ENCODE results near the gene TSNAXIP1. TPM values are rescaled to one million over a fixed set of nuclear protein-coding genes. Genes with fewer than 3 reads are reported as not detected.

The TSNAXIP1 gene
- total RNA-seq, 1 donor from 2014 or later: 0.61 TPM

- intact Hi-C loops (cut with micrococcal nuclease): loop anchor here (2.0 kb wide), 1 partner anchor 25 kb away; the partner anchor contains the start of genes RANBP10 and TSNAXIP1
Observed at GRCh38 chr16:67781565-67781921, 25.1 kb upstream of the TSNAXIP1 start.

DNA sequence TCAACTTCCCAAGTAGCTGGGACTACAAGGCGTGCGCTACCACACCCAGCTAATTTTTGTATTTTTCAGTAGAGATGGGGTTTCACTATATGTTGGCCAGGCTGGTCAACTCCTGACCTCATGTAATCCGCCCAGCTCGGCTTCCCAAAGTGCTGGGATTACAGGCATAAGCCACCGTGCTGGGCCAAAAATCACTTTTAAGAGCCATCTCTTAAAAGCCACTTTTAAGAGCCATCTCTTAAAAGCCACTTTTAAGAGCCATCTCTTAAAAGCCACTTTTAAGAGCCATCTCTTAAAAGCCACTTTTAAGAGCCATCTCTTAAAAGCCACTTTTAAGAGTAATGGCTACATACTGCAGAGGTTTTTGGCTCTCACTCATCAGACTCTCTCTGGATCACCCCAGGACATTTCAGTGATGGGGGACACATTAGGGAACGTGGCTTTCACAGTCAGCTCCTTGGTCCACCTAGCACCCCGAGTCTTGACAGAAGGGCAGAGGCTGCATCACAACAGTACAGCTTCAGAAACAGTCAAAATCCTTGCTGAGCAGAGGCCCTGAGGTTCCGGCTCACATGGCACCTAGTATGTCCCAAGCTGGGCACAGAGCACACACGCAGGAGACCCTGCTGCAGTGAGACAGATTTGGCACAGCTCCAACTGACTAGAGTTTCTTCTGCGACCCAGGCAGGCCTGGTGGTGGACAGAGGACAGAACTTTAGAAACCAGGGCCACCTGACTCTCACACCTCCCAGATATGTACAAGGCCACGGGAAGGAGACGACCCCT, 23.9 kb upstream of the TSNAXIP1 start:
- intact Hi-C loops (cut with micrococcal nuclease): no loop called here

- intact Hi-C loops (cut with micrococcal nuclease): no loop called here
Observed at GRCh38 chr16:67783353-67783725, 23.4 kb upstream of the TSNAXIP1 start.

DNA sequence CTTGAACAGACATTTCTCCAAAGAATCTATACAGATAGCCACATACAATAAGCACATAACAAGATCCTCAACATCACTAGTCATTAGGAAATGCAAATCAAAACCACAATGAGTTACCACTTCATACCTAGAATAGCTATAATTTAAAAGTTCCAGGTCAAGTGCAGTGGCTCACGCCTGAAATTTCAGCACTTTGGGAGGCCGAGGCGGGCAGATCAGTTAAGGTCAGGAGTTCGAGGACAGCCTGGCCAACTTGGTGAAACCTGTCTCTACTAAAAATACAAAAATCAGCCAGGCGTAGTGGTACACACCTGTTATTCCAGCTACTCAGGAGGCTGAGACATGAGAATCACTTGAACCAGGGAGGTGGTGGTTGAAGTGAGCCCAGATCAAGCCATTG, 20.2 kb upstream of the TSNAXIP1 start:
- intact Hi-C loops (cut with micrococcal nuclease): no loop called here

DNA sequence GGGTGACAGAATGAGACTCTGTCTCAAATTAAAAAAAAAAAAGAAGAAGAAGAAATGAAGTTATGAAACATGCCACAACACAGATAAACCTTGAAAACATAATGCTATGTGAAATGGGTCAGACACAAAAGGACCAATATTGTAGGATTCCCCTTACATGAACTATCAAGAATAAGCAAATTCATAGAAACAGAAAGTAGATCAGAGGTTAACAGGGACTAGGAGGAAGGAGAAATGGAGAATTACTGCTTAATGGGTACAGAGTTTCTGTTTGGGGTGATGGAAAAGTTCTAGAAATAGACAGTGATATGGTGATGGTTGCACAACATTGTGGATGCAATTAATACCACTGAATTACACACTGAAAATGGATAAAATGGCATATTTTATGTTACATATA, 16.6 kb upstream of the TSNAXIP1 start:
- intact Hi-C loops (cut with micrococcal nuclease): no loop called here

DNA sequence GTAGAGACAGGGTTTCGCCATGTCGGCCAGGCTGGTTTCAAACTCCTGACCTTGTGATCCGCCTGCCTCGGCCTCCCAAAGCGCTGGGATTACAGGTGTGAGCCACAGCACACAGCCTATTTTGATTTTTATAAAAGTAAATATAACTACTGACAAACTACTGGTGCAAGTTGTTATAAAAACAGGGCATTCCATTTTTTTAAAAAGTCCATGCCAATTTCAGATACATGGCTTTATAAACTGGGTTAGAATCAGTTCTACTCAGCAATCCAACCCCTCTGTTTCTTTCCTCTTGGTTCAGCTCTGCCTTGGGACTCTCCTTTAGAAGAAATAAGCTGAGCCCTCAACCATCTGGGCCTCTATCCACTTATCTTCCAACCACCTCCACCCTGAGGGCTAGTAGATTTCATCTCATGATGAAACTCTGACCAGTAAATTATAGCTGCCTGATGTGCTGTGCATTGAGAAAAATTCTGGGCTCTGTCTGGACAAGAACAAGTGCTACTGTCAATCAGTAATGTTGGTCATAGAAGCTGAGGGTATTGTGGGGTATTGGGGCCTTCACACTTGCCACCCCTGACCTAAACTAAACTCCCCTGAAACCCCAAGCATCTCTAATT, 10.5 kb upstream of the TSNAXIP1 start:
- intact Hi-C loops (cut with micrococcal nuclease): no loop called here

- intact Hi-C loops (cut with micrococcal nuclease): no loop called here
Observed at GRCh38 chr16:67800338-67800926, 6.3 kb upstream of the TSNAXIP1 start.

DNA sequence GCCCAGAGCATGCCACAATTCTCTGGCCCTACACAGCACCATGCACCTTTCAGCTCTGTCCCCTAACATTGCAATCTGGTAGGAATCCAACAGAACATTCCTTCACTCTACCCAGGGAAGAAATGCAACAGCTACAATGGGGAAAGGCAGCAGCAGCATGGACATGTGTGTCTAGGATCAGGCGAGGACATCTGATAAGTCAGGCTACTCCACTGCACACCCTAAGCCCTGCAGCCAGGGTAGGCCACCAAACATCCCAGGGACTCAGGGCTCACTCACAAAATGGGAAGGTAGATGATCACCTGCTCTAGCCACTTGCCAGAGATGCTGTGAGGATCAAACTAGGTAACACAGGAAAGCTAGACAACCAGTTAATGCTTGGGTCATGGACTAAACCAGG, 5.4 kb upstream of the TSNAXIP1 start:
- intact Hi-C loops (cut with micrococcal nuclease): no loop called here

DNA sequence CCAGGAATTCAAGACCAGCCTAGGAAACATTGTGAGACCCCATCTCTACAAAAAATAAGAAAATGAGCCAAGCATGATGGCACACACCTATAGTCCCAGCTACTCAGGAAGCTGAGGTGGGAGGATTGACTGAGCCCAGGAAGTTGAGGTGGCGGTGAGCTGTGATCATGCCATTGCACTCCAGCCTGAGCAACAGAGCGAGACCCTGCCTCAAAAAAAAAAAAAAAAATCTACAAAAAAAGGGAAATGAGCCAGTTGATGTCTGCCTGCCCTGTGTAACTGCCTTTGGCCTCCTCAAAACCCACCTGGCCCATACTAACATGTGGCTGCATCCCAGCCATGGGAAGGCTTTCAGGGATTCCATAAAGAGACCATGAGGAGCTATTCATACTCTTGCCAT, 4.8 kb upstream of the TSNAXIP1 start:
- intact Hi-C loops (cut with micrococcal nuclease): no loop called here

GRCh38 chr16:67803894-67804293, 2.8 kb upstream of the TSNAXIP1 start:
- intact Hi-C loops (cut with micrococcal nuclease): no loop called here

GRCh38 chr16:67804853-67805542, 1.7 kb upstream of the TSNAXIP1 start:
- intact Hi-C loops (cut with micrococcal nuclease): loop anchor here (5.0 kb wide), 1 partner anchor 217 kb away; the partner anchor contains the start of genes DDX28 and DUS2

DNA sequence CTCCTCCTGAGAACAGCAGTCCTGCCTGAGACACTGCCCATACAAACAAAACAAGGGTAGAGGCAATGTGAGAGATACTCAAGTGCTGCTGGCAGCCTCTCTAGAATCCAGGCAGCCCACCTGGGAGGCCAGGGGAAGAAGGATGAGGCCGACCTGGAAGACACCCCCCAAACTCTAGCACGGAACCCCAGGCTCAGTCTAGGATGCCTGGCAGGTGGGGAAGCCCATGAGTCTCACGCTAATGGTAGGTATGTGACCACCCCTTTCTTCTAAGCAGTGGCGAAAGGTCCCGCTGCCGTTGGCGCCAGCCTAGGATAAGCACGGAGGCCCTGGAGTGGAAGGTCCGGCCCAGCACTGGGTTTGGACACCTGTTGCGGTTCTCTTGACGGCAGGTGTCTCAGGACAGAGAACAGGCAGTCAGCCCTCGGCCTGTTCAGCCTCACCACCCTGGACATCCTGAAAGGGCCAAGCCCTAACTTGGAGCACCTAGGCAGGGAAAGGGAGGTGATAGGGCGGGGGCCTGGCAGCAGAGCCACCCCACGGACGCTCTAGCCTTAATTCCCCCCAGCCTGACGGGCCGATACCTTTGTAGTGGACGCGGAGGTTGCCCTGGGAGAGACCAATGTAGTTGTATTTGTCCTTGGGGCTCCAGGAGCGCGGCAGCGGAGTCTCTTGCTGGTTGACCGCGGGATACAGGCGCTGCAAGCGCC, 816 bp upstream of the TSNAXIP1 start:
- intact Hi-C loops (cut with micrococcal nuclease): loop anchor here (1.0 to 5.0 kb wide), 19 partner anchors 10 to 579 kb away; partner anchors contain the start of genes ACD, ATP6V0D1, C16orf86 and CTCF

GRCh38 chr16:67807148-67807682, 526 bp downstream of the TSNAXIP1 start:
- intact Hi-C loops (cut with micrococcal nuclease): loop anchor here (2.0 to 5.0 kb wide), 3 partner anchors 26 to 215 kb away; partner anchors contain the start of genes DDX28, DUS2 and EDC4

GRCh38 chr16:67811899-67812298, 5.2 kb downstream of the TSNAXIP1 start:
- intact Hi-C loops (cut with micrococcal nuclease): no loop called here

DNA sequence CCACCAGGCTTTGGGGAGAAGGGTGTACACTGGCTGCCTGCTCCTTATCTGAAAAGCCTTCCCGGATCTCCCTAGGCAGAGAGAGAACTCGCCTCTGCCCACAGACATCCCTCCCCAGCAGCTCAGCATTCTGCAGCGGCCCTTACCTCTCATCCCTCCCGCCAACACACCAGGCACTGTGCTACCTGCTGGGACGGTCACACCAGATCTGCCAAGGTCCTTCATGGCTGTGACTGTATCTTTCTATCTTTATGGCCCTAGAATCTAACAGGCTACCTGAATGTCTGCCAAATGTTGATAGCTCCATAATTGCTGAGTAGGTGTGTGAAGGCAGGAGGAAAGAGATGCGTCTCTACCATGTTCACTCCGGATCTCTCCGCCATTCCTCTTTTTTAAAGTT, 7.9 kb downstream of the TSNAXIP1 start:
- intact Hi-C loops (cut with micrococcal nuclease): no loop called here

DNA sequence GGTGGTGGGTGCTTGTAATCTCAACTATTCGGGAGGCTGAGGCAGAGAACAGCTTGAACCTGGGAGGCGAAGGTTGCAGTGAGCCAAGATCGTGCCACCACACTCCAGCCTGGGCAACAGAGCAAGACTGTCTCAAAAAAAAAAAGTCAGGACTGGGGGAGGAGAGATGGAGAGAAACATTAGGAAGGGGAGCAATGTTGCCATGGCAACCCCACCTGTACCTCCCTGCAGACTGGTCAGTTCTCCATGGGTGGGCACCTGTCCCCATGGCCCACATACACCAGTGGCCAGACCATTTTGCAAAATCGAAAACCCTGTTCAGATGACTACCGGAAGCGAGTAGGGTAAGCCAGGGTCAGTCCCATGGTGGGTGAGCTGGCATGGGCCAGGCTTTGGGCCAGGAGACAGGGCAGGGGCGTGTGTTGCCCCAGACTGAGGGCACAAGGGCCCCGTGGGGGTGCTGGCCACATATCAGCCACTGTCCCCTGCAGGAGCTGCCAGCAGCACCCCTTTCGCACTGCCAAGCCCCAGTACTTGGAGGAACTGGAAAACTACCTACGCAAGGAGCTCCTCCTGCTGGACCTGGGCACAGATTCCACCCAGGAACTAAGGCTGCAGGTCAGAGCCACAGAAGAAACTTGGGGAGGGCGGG, 14.0 kb downstream of the TSNAXIP1 start:
- intact Hi-C loops (cut with micrococcal nuclease): no loop called here

GRCh38 chr16:67822511-67822910, 15.8 kb downstream of the TSNAXIP1 start:
- intact Hi-C loops (cut with micrococcal nuclease): no loop called here

- intact Hi-C loops (cut with micrococcal nuclease): no loop called here
Observed at GRCh38 chr16:67825119-67825518, 18.4 kb downstream of the TSNAXIP1 start.

DNA sequence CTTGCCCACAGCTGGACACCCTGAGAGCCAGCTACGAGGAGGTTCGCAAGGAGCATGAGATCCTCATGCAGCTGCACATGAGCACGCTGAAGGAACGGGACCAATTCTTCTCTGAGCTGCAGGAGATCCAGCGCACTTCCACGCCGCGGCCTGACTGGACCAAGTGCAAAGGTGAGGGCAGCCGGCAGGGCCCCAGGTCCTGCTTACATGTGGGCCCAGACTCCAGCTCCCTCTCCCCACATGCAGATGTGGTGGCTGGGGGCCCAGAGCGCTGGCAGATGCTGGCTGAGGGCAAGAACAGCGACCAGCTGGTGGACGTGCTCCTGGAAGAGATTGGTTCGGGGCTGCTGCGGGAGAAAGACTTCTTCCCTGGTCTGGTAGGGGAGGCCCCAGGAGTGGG, 19.2 kb downstream of the TSNAXIP1 start:
- intact Hi-C loops (cut with micrococcal nuclease): no loop called here

DNA sequence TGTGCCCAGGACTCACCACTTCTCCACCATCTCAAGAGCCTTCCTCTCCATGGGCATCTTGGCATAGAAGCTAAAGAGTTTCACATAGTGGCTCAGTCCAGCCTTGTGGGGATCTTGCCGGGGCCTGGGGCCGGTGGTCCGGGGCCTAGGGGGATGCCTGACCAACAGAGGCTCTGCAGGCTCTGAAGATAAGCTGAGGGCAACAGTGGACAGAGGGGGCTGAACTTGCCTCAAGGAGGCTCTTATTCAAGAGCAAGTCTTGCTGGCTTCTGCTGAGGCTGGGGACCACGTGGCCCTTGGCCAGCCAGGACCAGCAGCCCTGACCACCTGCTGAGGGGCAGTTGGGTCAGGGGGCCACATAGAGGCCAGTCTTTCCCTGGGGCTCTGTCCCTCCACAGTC, 22.0 kb downstream of the TSNAXIP1 start:
- intact Hi-C loops (cut with micrococcal nuclease): no loop called here

All from T-helper 1 cell treated with Interleukin-12 subunit alpha and Interleukin-12 subunit beta and Interleukin-4 antibody, amounts not matched to agents 30 ng/mL and 1 ng/mL, for 36 hours (primary cell).